T-helper 2 cell (primary cell): ENCODE results near the gene PITPNB.

ENCODE experiments used
- DNase-seq, 5 experiments: peaks; one replicate each; pipeline versions ENCODE4 v3.0.0 to v3.0.0-alpha.2; 2012 to 2022
- total RNA-seq, 2 donors: gene quantifications; one replicate each; lab custom pipeline; 2026; lab: John Stamatoyannopoulos, UW

Gene PITPNB
- total RNA-seq = 24.6 to 34.3 reads per million in 2 donors

- peak; percentile 97 to 99 (median 98) for DNase-seq
Measured at GRCh38 chr22:27919222-27919941, at the start of gene PITPNB. Gene PITPNB, minus strand, starts transcription at chr22:27919256. Its CDS starts 65 bp downstream, at chr22:27919191.

GRCh38 chr22:27966168-27967064 lies 47.4 kb upstream of the PITPNB start:
- no peak for DNase-seq

GRCh38 chr22:27962268-27963044 lies 43.4 kb upstream of the PITPNB start:
- DNase-seq = no peak

- DNase-seq = no peak
Measured at GRCh38 chr22:27961680-27962079, 42.6 kb upstream of the PITPNB start.

- no peak for DNase-seq
Measured at GRCh38 chr22:27961182-27961581, 42.1 kb upstream of the PITPNB start.

- DNase-seq = no peak
Measured at GRCh38 chr22:27959335-27960090, 40.5 kb upstream of the PITPNB start.

- no peak for DNase-seq
Measured at GRCh38 chr22:27952779-27953178, 33.7 kb upstream of the PITPNB start.

GRCh38 chr22:27952091-27952490 lies 33.0 kb upstream of the PITPNB start:
- no peak for DNase-seq

- no peak for DNase-seq
Measured at GRCh38 chr22:27949421-27949820, 30.4 kb upstream of the PITPNB start.

- no peak for DNase-seq
Measured at GRCh38 chr22:27948569-27948968, 29.5 kb upstream of the PITPNB start.

GRCh38 chr22:27947448-27947847 lies 28.4 kb upstream of the PITPNB start:
- DNase-seq = no peak

GRCh38 chr22:27941143-27941542 lies 22.1 kb upstream of the PITPNB start:
- DNase-seq = no peak

- DNase-seq = no peak
Measured at GRCh38 chr22:27937453-27937852, 18.4 kb upstream of the PITPNB start.

GRCh38 chr22:27935897-27936296 lies 16.8 kb upstream of the PITPNB start:
- DNase-seq = no peak

- DNase-seq = no peak
Measured at GRCh38 chr22:27934069-27934468, 15.0 kb upstream of the PITPNB start.

- no peak for DNase-seq
Measured at GRCh38 chr22:27933186-27933983, 14.3 kb upstream of the PITPNB start.

- no peak for DNase-seq
Measured at GRCh38 chr22:27930331-27931060, 11.4 kb upstream of the PITPNB start.

- no peak for DNase-seq
Measured at GRCh38 chr22:27927608-27928007, 8.6 kb upstream of the PITPNB start.

- DNase-seq = no peak
Measured at GRCh38 chr22:27925331-27925730, 6.3 kb upstream of the PITPNB start.

- DNase-seq = peak in 1 of 5 experiments; percentile 72
Measured at GRCh38 chr22:27919942-27920755, 1.1 kb upstream of the PITPNB start.
